Trophoblast cell (in vitro differentiated cells and primary cell): ENCODE results near the gene CDSN.
A peak's percentile ranks its signal among the peaks of the same experiment; 100 is the strongest.

ENCODE experiments used
- DNase-seq, 2 donors: peaks; one replicate each; pipeline ENCODE4 v3.0.0-alpha.2; 2016
- H2AFZ ChIP-seq: 2 replicates; pipeline ENCODE4 v1.6.1; 2013; ENCODE audit warnings: low read length, moderate library complexity, mild to moderate bottlenecking; ENCODE audit not compliant: insufficient read depth, poor library complexity
- H2AK5ac ChIP-seq: 2 replicates; pipeline ENCODE4 v1.6.1; 2013; ENCODE audit warnings: mild to moderate bottlenecking, low read length
- H2BK120ac ChIP-seq: 2 replicates; pipeline ENCODE4 v1.6.1; 2013; ENCODE audit warnings: low read length, mild to moderate bottlenecking, moderate library complexity; ENCODE audit not compliant: insufficient read depth, poor library complexity
- H2BK12ac ChIP-seq: 2 replicates; pipeline ENCODE4 v1.6.1; 2013; ENCODE audit warnings: mild to moderate bottlenecking, low read length, moderate library complexity
- H2BK5ac ChIP-seq: 2 replicates; pipeline ENCODE4 v1.6.1; 2013; ENCODE audit warnings: low read length, low read depth, moderate library complexity, mild to moderate bottlenecking; ENCODE audit not compliant: poor library complexity
- H3K14ac ChIP-seq: 2 replicates; pipeline ENCODE4 v1.6.1; 2013; ENCODE audit warnings: mild to moderate bottlenecking, low read length
- H3K18ac ChIP-seq: 2 replicates; pipeline ENCODE4 v1.6.1; 2013; ENCODE audit warnings: mild to moderate bottlenecking, low read length
- H3K23ac ChIP-seq: 2 replicates; pipeline ENCODE4 v1.6.1; 2013; ENCODE audit warnings: low read length
- H3K27ac ChIP-seq: 2 replicates; pipeline ENCODE4 v1.5.1; 2013; ENCODE audit warnings: low read depth, mild to moderate bottlenecking, inconsistent platforms, low read length, moderate library complexity
- H3K27me3 ChIP-seq: 2 replicates; pipeline ENCODE4 v1.6.1; 2013; ENCODE audit warnings: inconsistent platforms, mild to moderate bottlenecking, low read length, moderate library complexity; ENCODE audit not compliant: insufficient read depth
- H3K36me3 ChIP-seq, 2 experiments: 1 replicate in 1 of 2; 2 replicates in 1 of 2; pipeline ENCODE4 v1.6.1; 2013; ENCODE audit warnings: low read length in 2 of 2, mild to moderate bottlenecking in 2 of 2, moderate library complexity in 1 of 2; ENCODE audit not compliant: insufficient read depth in 2 of 2, control insufficient read depth in 1 of 2
- H3K4ac ChIP-seq: 2 replicates; pipeline ENCODE4 v1.6.1; 2013; ENCODE audit warnings: low read depth, mild to moderate bottlenecking, low read length, moderate library complexity
- H3K4me1 ChIP-seq, 2 experiments: 1 replicate in 1 of 2; 2 replicates in 1 of 2; pipeline ENCODE4 v1.6.1; 2013; ENCODE audit warnings: low read length in 2 of 2, mild to moderate bottlenecking in 2 of 2, moderate library complexity in 1 of 2; ENCODE audit not compliant: insufficient read depth in 2 of 2, control insufficient read depth in 1 of 2
- H3K4me2 ChIP-seq: 2 replicates; pipeline ENCODE4 v1.6.1; 2013; ENCODE audit warnings: inconsistent platforms, mild to moderate bottlenecking, low read length, moderate library complexity
- H3K4me3 ChIP-seq: 2 replicates; pipeline ENCODE4 v1.5.1; 2013; ENCODE audit warnings: mild to moderate bottlenecking, low read depth, low read length, inconsistent platforms
- H3K79me1 ChIP-seq: one replicate; pipeline ENCODE4 v1.6.1; 2013; ENCODE audit warnings: low read length
- H3K79me2 ChIP-seq: 2 replicates; pipeline ENCODE4 v1.6.1; 2013; ENCODE audit warnings: low read length, mild to moderate bottlenecking; ENCODE audit not compliant: control insufficient read depth, insufficient read depth, poor library complexity
- H3K9ac ChIP-seq: 2 replicates; pipeline ENCODE4 v1.6.1; 2013; ENCODE audit warnings: mild to moderate bottlenecking, low read length
- H3K9me3 ChIP-seq: 2 replicates; pipeline ENCODE4 v1.6.1; 2013; ENCODE audit warnings: low read depth, mild to moderate bottlenecking, control low read depth, inconsistent platforms, low read length; ENCODE audit not compliant: insufficient read depth
- H4K12ac ChIP-seq: 2 replicates; pipeline ENCODE4 v1.6.1; 2013; ENCODE audit warnings: low read depth, mild to moderate bottlenecking, low read length, moderate library complexity
- H4K8ac ChIP-seq: 2 replicates; pipeline ENCODE4 v1.6.1; 2013; ENCODE audit warnings: low read depth, mild to moderate bottlenecking, low read length, moderate library complexity
- H4K91ac ChIP-seq: one replicate; pipeline ENCODE4 v1.6.1; 2013; ENCODE audit warnings: low read depth, mild to moderate bottlenecking, low read length, moderate library complexity
- WGBS: extraction: QIAGEN DNeasy Blood & Tissue Kit; methylation state at CpG from one replicate; pipeline ENCODE4 v1.1.7; 2013; ENCODE audit warnings: missing lambda C conversion rate; ENCODE audit not compliant: insufficient read length, insufficient coverage; ENCODE audit errors: extremely low coverage; 5-methylcytosine and 5-hydroxymethylcytosine counted together

Gene CDSN

GRCh38 chr6:31114541-31114878, 5.7 kb downstream of the CDSN start, which contains the start of gene PSORS1C1:
PSORS1C1 (plus strand) TSS chr6:31114800; CDS start chr6:31129633, 14,833 bp downstream.
- peak within 1 kb of the TSS; percentile 7 for H3K27ac ChIP-seq
- H4K12ac ChIP-seq: no peak within 1 kb of the TSS
- peak; percentile 81 to 85 for DNase-seq
- H4K8ac ChIP-seq: peak within 1 kb of the TSS; percentile 33
- peak within 1 kb of the TSS; percentile 45 for H4K91ac ChIP-seq
- H3K4me1 ChIP-seq: peaks cover 9 to 14% of the 10 kb centered on the region in 2 experiments
- H2AFZ ChIP-seq: peak within 1 kb of the TSS; percentile 50
- no peak within 1 kb of the TSS for H3K9ac ChIP-seq
- no peak within 1 kb of the TSS for H2BK5ac ChIP-seq
- H3K4ac ChIP-seq: no peak within 1 kb of the TSS
- no peaks in the 10 kb centered on the region for H3K79me1 ChIP-seq
- H3K23ac ChIP-seq: no peak within 1 kb of the TSS
- H3K14ac ChIP-seq: no peak within 1 kb of the TSS
- H3K4me2 ChIP-seq: no peak within 1 kb of the TSS
- H2BK120ac ChIP-seq: no peak within 1 kb of the TSS
- H3K4me3 ChIP-seq: no peak within 1 kb of the TSS
- no CpG with 5 or more reads among the region's 3 CpGs for WGBS
- no peaks in the 10 kb centered on the region for H3K79me2 ChIP-seq
- peaks cover 1% of the 10 kb centered on the region for H3K9me3 ChIP-seq
- no peaks in the 10 kb centered on the region for H3K36me3 ChIP-seq
- H3K27me3 ChIP-seq: no peaks in the 10 kb centered on the region
- H2AK5ac ChIP-seq: no peak within 1 kb of the TSS
- H3K18ac ChIP-seq: no peak within 1 kb of the TSS
- H2BK12ac ChIP-seq: no peak within 1 kb of the TSS

- Histone ChIP-seq H3K9me3 (peaks cover 1% of the 10 kb centered on the region), H2AK5ac (no peak overlapping the region), H4K12ac (no peak overlapping the region), H4K91ac (no peak overlapping the region), H3K27ac (peak overlapping the region; percentile 7), H3K4ac (no peak overlapping the region), H3K4me1 (peaks cover 9 to 14% of the 10 kb centered on the region in 2 experiments), H2BK120ac (no peak overlapping the region), H3K4me3 (no peak overlapping the region), H3K79me2 (no peaks in the 10 kb centered on the region), H3K18ac (no peak overlapping the region), H3K9ac (no peak overlapping the region), H4K8ac (peak overlapping the region; percentile 33), H3K36me3 (no peaks in the 10 kb centered on the region), H3K4me2 (no peak overlapping the region), H3K23ac (no peak overlapping the region), H3K27me3 (no peaks in the 10 kb centered on the region), H2AFZ (no peak overlapping the region), H3K79me1 (no peaks in the 10 kb centered on the region), H2BK5ac (no peak overlapping the region), H2BK12ac (no peak overlapping the region), H3K14ac (no peak overlapping the region)
- WGBS: no CpG with 5 or more reads among the region's 7 CpGs
- no peak for DNase-seq
These were observed 6.2 kb downstream of the CDSN start for GRCh38 chr6:31113861-31114540.

GRCh38 chr6:31112478-31112877, 7.8 kb downstream of the CDSN start, which contains the start of gene C6orf15:
C6orf15 (minus strand) TSS chr6:31112575; CDS start chr6:31112555, 20 bp downstream.
- no peak within 1 kb of the TSS for H3K4me3 ChIP-seq
- no peaks in the 10 kb centered on the region for H3K79me2 ChIP-seq
- no peak within 1 kb of the TSS for H4K8ac ChIP-seq
- H3K79me1 ChIP-seq: no peaks in the 10 kb centered on the region
- H3K9me3 ChIP-seq: peaks cover 1% of the 10 kb centered on the region
- H3K4me1 ChIP-seq: peaks cover 9 to 14% of the 10 kb centered on the region in 2 experiments
- H3K36me3 ChIP-seq: no peaks in the 10 kb centered on the region
- H4K91ac ChIP-seq: no peak within 1 kb of the TSS
- H2AK5ac ChIP-seq: no peak within 1 kb of the TSS
- H3K23ac ChIP-seq: no peak within 1 kb of the TSS
- no peak within 1 kb of the TSS for H3K18ac ChIP-seq
- H3K9ac ChIP-seq: no peak within 1 kb of the TSS
- H3K4me2 ChIP-seq: no peak within 1 kb of the TSS
- H2BK120ac ChIP-seq: no peak within 1 kb of the TSS
- no peak within 1 kb of the TSS for H3K14ac ChIP-seq
- no peak within 1 kb of the TSS for H4K12ac ChIP-seq
- H2BK5ac ChIP-seq: no peak within 1 kb of the TSS
- no peak within 1 kb of the TSS for H2BK12ac ChIP-seq
- H3K27ac ChIP-seq: no peak within 1 kb of the TSS
- H3K4ac ChIP-seq: no peak within 1 kb of the TSS
- no peak for DNase-seq
- no CpG with 5 or more reads among the region's 5 CpGs for WGBS
- no peak within 1 kb of the TSS for H2AFZ ChIP-seq
- no peaks in the 10 kb centered on the region for H3K27me3 ChIP-seq

- H4K91ac ChIP-seq: no peak overlapping the region
- no peak overlapping the region for H3K23ac ChIP-seq
- H2AK5ac ChIP-seq: no peak overlapping the region
- no CpG with 5 or more reads among the region's 13 CpGs for WGBS
- H3K18ac ChIP-seq: no peak overlapping the region
- H3K9ac ChIP-seq: no peak overlapping the region
- H3K27ac ChIP-seq: no peak overlapping the region
- no peaks in the 10 kb centered on the region for H3K79me1 ChIP-seq
- no peak overlapping the region for H2BK5ac ChIP-seq
- no peak for DNase-seq
- no peaks in the 10 kb centered on the region for H3K27me3 ChIP-seq
- H3K14ac ChIP-seq: no peak overlapping the region
- no peaks in the 10 kb centered on the region for H3K36me3 ChIP-seq
- no peak overlapping the region for H3K4ac ChIP-seq
- H2AFZ ChIP-seq: no peak overlapping the region
- no peak overlapping the region for H3K4me3 ChIP-seq
- H3K4me2 ChIP-seq: no peak overlapping the region
- H4K12ac ChIP-seq: no peak overlapping the region
- H3K9me3 ChIP-seq: no peaks in the 10 kb centered on the region
- no peak overlapping the region for H2BK12ac ChIP-seq
- H4K8ac ChIP-seq: no peak overlapping the region
- peaks cover 9 to 14% of the 10 kb centered on the region in 2 experiments for H3K4me1 ChIP-seq
- no peak overlapping the region for H2BK120ac ChIP-seq
- H3K79me2 ChIP-seq: no peaks in the 10 kb centered on the region
These were observed 8.5 kb downstream of the CDSN start for GRCh38 chr6:31111712-31112111.
